DND-41 (cell line): ENCODE data around the gene THSD4.

ENCODE experiments used
- ATAC-seq: fragments of 200-7000 bp; cut with Tn5 transposase; 3 replicates; pipeline ENCODE4 v1.9.1; 2021; ENCODE audit warnings: low read depth; ENCODE audit not compliant: insufficient read depth
- DNase-seq: peaks from one replicate; pipeline ENCODE4 v3.0.0-alpha.2; 2020
- H2AFZ ChIP-seq: 2 replicates; pipeline ENCODE4 v1.6.0; 2012; ENCODE audit warnings: low read depth, low read length
- H3K27ac ChIP-seq: 2 replicates; pipeline ENCODE4 v1.5.1; 2012; ENCODE audit warnings: low read length, inconsistent platforms
- H3K27me3 ChIP-seq: fragments of 200-600 bp; sonication (generic); 2 replicates; pipeline ENCODE4 v1.6.0; 2012; ENCODE audit warnings: low read length, mild to moderate bottlenecking, inconsistent platforms; ENCODE audit not compliant: insufficient read depth, poor library complexity
- H3K36me3 ChIP-seq: 2 replicates; pipeline ENCODE4 v1.5.1; 2012; ENCODE audit warnings: low read length, inconsistent platforms; ENCODE audit not compliant: insufficient read depth
- H3K4me1 ChIP-seq: 2 replicates; pipeline ENCODE4 v1.5.1; 2012; ENCODE audit warnings: mild to moderate bottlenecking, low read length; ENCODE audit not compliant: insufficient read depth
- H3K4me2 ChIP-seq: 2 replicates; pipeline ENCODE4 v1.6.0; 2012; ENCODE audit warnings: mild to moderate bottlenecking, moderate library complexity, low read length, inconsistent platforms; ENCODE audit not compliant: insufficient read depth
- H3K4me3 ChIP-seq, 2 experiments: fragments of 200-600 bp in 1 of 2; shearing (Covaris generic) in 1 of 2; 2 replicates each; pipeline ENCODE4 v1.5.1; 2012 to 2016; ENCODE audit warnings: inconsistent platforms in 2 of 2, low read length in 2 of 2, mild to moderate bottlenecking in 2 of 2, low read depth in 1 of 2, moderate library complexity in 1 of 2
- H3K79me2 ChIP-seq: 2 replicates; pipeline ENCODE4 v1.6.0; 2012; ENCODE audit warnings: low read length, inconsistent platforms; ENCODE audit not compliant: insufficient read depth
- H3K9ac ChIP-seq: 2 replicates; pipeline ENCODE4 v1.6.0; 2012; ENCODE audit warnings: low read depth, mild to moderate bottlenecking, inconsistent platforms, low read length, moderate library complexity
- H3K9me3 ChIP-seq: 2 replicates; pipeline ENCODE4 v1.5.1; 2012; ENCODE audit warnings: low read length, moderate library complexity, mild to moderate bottlenecking, inconsistent platforms; ENCODE audit not compliant: insufficient read depth, severe bottlenecking
- H4K20me1 ChIP-seq: 2 replicates; pipeline ENCODE4 v1.6.0; 2012; ENCODE audit warnings: low read length; ENCODE audit not compliant: insufficient read depth
- EZH2 ChIP-seq: IDR thresholded peaks from 3 replicates; pipeline ENCODE4 v1.6.1; 2012; ENCODE audit warnings: borderline replicate concordance, low read depth, mild to moderate bottlenecking, moderate library complexity, low read length, inconsistent platforms; ENCODE audit not compliant: severe bottlenecking
- TF ChIP-seq, protein P1 (sequence below): IDR thresholded peaks from 2 replicates; pipeline ENCODE4 v1.5.1; 2012; ENCODE audit warnings: borderline replicate concordance, low read length, moderate library complexity, mild to moderate bottlenecking; ENCODE audit not compliant: poor library complexity, severe bottlenecking; ENCODE audit errors: extremely low read depth

The THSD4 gene

GRCh38 chr15:71784719-71785118 is 669.4 kb downstream of the THSD4 start:
- no peak overlapping the region for H3K4me2 ChIP-seq
- no peaks in the 10 kb centered on the region for H3K4me1 ChIP-seq
- H3K79me2 ChIP-seq, result no peaks in the 10 kb centered on the region
- DNase-seq (peak; percentile 16), ATAC-seq (peak; percentile 49; the same call in 1 of the 3 replicates)
- H3K27ac ChIP-seq, result no peak overlapping the region
- TF ChIP-seq, protein P1, sequence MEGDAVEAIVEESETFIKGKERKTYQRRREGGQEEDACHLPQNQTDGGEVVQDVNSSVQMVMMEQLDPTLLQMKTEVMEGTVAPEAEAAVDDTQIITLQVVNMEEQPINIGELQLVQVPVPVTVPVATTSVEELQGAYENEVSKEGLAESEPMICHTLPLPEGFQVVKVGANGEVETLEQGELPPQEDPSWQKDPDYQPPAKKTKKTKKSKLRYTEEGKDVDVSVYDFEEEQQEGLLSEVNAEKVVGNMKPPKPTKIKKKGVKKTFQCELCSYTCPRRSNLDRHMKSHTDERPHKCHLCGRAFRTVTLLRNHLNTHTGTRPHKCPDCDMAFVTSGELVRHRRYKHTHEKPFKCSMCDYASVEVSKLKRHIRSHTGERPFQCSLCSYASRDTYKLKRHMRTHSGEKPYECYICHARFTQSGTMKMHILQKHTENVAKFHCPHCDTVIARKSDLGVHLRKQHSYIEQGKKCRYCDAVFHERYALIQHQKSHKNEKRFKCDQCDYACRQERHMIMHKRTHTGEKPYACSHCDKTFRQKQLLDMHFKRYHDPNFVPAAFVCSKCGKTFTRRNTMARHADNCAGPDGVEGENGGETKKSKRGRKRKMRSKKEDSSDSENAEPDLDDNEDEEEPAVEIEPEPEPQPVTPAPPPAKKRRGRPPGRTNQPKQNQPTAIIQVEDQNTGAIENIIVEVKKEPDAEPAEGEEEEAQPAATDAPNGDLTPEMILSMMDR, result peak; percentile 63
- TF ChIP-seq EZH2, result no peak
- H3K9ac ChIP-seq, result no peak overlapping the region
- no peaks in the 10 kb centered on the region for H3K36me3 ChIP-seq
- peaks cover 2% of the 10 kb centered on the region for H3K27me3 ChIP-seq
- no peak overlapping the region for H2AFZ ChIP-seq
- H3K9me3 ChIP-seq, result no peaks in the 10 kb centered on the region
- no peak overlapping the region for H3K4me3 ChIP-seq
- H4K20me1 ChIP-seq, result no peaks in the 10 kb centered on the region

DNA sequence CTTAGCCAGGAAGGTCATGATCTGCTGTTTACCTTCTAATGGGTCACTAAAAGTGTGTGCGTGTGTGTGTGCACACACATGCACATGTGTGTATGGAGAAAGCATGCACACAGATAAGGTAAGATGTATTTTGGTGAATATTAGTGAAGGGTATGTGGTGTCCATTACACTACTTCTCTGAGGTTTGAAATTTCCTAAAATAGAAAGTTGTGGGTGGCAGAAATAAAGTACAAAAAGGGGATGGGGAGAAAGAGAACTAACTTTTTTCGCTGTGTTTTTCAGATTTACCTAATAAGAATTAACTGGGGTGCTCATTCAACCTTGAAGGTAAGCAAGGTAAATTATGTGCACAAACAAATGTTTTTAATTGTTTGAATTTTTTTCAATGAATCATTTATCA is 670.7 kb downstream of the THSD4 start:
- H4K20me1 ChIP-seq, result no peaks in the 10 kb centered on the region
- H2AFZ ChIP-seq, result no peak overlapping the region
- H3K79me2 ChIP-seq, result no peaks in the 10 kb centered on the region
- no peak overlapping the region for H3K9ac ChIP-seq
- H3K4me3 ChIP-seq, result no peak overlapping the region
- H3K4me1 ChIP-seq, result no peaks in the 10 kb centered on the region
- TF ChIP-seq EZH2, result no peak
- TF ChIP-seq, protein P1, result no peak
- DNase-seq (no peak), ATAC-seq (no peak)
- H3K27ac ChIP-seq, result no peak overlapping the region
- no peaks in the 10 kb centered on the region for H3K36me3 ChIP-seq
- H3K27me3 ChIP-seq, result peaks cover 2% of the 10 kb centered on the region
- no peak overlapping the region for H3K4me2 ChIP-seq
- H3K9me3 ChIP-seq, result no peaks in the 10 kb centered on the region

DNA sequence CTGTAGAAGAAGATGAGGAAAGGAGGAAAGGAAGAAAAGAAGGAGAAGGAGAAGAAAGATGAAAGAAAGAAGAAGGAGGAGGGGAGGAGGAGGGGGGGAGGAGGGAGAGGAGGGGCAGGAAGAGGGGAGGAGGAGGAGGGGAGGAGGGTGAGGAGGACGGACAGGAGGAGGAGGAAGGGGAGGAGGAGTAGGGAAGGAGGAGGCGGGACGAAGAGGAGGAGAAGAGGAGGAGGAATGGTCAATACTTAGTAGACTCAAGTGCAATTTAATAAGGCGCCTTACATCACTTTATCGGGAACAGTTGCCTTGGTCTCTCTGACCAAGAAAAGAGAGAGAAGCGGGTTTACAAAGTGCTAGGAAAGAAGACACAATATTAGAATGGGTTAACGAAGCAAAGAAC is 671.4 kb downstream of the THSD4 start:
- Histone ChIP-seq H3K36me3 (no peaks in the 10 kb centered on the region), H3K4me3 (no peak overlapping the region), H2AFZ (no peak overlapping the region), H4K20me1 (no peaks in the 10 kb centered on the region), H3K27me3 (no peaks in the 10 kb centered on the region), H3K27ac (no peak overlapping the region), H3K79me2 (no peaks in the 10 kb centered on the region), H3K4me1 (no peaks in the 10 kb centered on the region), H3K9me3 (no peaks in the 10 kb centered on the region), H3K4me2 (no peak overlapping the region), H3K9ac (no peak overlapping the region)
- no peak for ATAC-seq
- DNase-seq, result no peak
- no peak for TF ChIP-seq EZH2
- TF ChIP-seq, protein P1, result no peak

DNA sequence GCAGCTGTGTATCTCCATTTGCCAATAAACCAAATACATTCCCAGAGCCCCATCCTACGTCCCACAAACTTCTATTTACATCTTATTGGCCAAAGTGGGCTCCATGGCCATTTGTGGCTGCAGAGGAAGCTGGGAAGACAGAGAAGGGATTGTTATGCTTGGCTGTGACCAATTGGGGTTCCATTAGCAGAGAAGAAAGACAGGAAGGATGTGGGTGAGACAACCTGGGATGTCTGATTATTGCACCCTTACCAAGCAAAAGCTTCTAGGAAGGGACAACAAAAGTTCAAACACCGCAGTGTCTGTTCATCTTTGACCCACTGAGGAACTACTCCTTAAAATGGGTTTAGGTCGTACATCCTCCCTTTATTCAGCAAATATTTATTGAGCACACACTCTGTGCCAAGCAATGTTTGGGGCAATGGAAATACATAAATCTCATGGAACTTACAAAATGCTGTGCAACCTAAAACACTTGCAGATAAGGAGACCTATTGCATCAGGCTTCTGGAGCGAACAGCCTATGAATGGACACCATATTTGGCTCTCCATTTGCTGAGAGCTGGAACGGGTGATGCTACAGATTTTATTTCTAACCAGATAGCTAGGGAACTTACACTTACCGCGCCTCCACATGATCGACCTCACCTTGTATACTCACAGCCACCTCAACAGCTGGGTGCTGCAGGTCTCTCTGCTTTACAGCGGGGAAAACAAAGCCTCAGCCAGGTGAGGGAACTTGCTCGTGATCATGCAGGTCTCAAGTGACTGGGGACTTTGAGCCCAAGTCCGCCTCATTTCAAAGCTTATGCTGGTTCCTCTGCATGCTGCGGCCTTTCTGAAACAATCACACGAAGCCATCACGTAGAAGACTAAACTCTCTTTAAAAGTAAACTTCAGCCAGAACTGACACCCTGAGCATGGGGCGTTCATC is 673.6 kb downstream of the THSD4 start:
- no peak overlapping the region for H3K9ac ChIP-seq
- H3K4me3 ChIP-seq, result no peak overlapping the region
- DNase-seq, result no peak
- H3K27me3 ChIP-seq, result no peaks in the 10 kb centered on the region
- no peak for TF ChIP-seq EZH2
- TF ChIP-seq, protein P1, result no peak
- no peaks in the 10 kb centered on the region for H3K36me3 ChIP-seq
- H3K27ac ChIP-seq, result no peak overlapping the region
- no peaks in the 10 kb centered on the region for H3K79me2 ChIP-seq
- no peak for ATAC-seq
- no peaks in the 10 kb centered on the region for H4K20me1 ChIP-seq
- H3K4me2 ChIP-seq, result no peak overlapping the region
- no peaks in the 10 kb centered on the region for H3K4me1 ChIP-seq
- H3K9me3 ChIP-seq, result no peaks in the 10 kb centered on the region
- no peak overlapping the region for H2AFZ ChIP-seq
